GM12875 (cell line): ENCODE results near the gene ELOVL3.

Experiments used
- H3K4me3 ChIP-seq: one replicate; pipeline ENCODE4 v1.5.1; 2011; ENCODE audit warnings: low read depth, low read length, control low read depth
- TF ChIP-seq, protein P1 (sequence below): IDR thresholded peaks from 2 replicates; pipeline ENCODE4 v1.5.1; 2011; ENCODE audit warnings: low read depth, mild to moderate bottlenecking, control low read depth, inconsistent platforms, low read length, moderate library complexity, borderline replicate concordance; ENCODE audit not compliant: insufficient read depth

The ELOVL3 gene

DNA sequence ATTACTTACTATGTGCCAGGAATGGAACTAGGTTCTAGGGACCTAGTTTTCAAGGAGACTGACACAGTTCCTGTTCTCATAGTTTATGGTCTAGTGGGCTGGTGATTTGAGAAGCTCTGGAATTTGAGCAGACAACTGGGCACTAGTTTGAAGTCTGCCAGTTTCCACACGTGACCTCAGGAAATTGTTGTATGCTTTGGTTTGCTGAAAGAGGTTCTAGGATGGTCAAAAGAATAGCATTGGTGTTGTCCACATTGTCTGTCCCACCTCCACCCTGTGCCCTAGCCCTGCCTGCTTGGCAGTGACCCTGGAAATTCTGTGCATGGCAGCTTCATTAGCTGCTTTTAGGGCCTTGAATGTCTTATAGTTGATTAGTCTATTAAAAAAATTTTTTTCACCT is 48.0 kb downstream of the ELOVL3 start:
- TF ChIP-seq, protein P1, sequence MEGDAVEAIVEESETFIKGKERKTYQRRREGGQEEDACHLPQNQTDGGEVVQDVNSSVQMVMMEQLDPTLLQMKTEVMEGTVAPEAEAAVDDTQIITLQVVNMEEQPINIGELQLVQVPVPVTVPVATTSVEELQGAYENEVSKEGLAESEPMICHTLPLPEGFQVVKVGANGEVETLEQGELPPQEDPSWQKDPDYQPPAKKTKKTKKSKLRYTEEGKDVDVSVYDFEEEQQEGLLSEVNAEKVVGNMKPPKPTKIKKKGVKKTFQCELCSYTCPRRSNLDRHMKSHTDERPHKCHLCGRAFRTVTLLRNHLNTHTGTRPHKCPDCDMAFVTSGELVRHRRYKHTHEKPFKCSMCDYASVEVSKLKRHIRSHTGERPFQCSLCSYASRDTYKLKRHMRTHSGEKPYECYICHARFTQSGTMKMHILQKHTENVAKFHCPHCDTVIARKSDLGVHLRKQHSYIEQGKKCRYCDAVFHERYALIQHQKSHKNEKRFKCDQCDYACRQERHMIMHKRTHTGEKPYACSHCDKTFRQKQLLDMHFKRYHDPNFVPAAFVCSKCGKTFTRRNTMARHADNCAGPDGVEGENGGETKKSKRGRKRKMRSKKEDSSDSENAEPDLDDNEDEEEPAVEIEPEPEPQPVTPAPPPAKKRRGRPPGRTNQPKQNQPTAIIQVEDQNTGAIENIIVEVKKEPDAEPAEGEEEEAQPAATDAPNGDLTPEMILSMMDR, result no peak
- no peak overlapping the region for H3K4me3 ChIP-seq

DNA sequence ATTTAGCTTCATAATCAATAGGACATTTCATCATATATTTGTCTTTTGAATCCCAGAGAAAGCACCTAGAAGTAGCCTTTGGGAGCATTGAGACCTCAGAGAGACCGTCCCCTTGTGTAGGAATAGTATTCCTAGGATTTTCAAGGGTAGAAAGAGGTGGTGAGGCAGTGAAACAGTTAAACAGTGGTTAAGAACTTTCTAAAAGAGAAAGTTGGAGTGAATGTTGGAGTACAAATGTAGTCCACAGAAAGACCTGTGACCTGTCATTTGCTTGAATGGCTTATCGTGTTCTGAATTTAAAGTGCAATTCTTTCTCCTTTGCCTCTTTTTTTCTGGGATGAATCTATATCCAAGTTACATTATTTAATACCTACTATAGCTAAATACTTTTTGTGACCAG is 49.2 kb downstream of the ELOVL3 start:
- TF ChIP-seq, protein P1, result no peak

DNA sequence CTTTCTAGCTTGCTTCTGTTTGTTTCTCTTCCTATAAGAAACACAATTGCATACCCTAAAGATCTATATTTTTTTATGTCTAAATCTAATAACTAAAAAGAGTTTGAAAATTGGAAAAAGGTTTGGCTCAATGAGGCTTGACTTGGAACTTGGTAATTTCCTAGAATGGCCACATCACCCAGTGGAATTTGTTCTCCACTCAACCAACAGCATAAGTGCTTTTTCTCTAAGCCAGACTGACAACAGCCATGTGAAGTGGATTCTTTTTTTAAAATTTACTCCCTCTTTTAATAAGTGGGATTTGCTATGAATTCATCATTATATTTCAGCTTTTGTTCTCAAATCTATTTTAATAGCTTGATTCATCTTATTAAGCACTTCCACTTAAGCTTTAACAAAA is 53.0 kb downstream of the ELOVL3 start:
- H3K4me3 ChIP-seq, result no peak overlapping the region
- TF ChIP-seq, protein P1, result no peak

More for the DNA sequence above, 49.2 kb downstream of the ELOVL3 start:
- no peak overlapping the region for H3K4me3 ChIP-seq
